OCI-LY1 (cell line): Measurements from ENCODE around the gene STK40.

ENCODE experiments used
- H2AFZ ChIP-seq: fragments of 200-600 bp; sonication (generic), shearing (Covaris generic); 2 replicates; pipeline ENCODE4 v1.6.0; 2014; ENCODE audit warnings: antibody characterized with exemption, mild to moderate bottlenecking, low read length
- H3F3A ChIP-seq: fragments of 200-600 bp; sonication (generic), shearing (Covaris generic); 2 replicates; pipeline ENCODE4 v1.6.0; 2014; ENCODE audit warnings: mild to moderate bottlenecking, antibody characterized with exemption, low read length, moderate library complexity; ENCODE audit not compliant: insufficient read depth
- H3K27ac ChIP-seq: fragments of 200-600 bp; sonication (generic); 2 replicates; pipeline ENCODE4 v1.5.1; 2014; ENCODE audit warnings: low read length, mixed run types, mild to moderate bottlenecking, low read depth; ENCODE audit not compliant: poor library complexity, severe bottlenecking
- H3K27me3 ChIP-seq: fragments of 200-600 bp; sonication (generic); 2 replicates; pipeline ENCODE4 v1.6.0; 2014; ENCODE audit warnings: antibody characterized with exemption, mild to moderate bottlenecking, low read length, moderate library complexity; ENCODE audit not compliant: insufficient read depth
- H3K36me3 ChIP-seq: fragments of 200-600 bp; sonication (generic); 2 replicates; pipeline ENCODE4 v1.6.1; 2014; ENCODE audit warnings: mild to moderate bottlenecking, antibody characterized with exemption, low read length, moderate library complexity, mixed read lengths; ENCODE audit not compliant: insufficient read depth
- H3K4me1 ChIP-seq: fragments of 200-600 bp; sonication (generic); 2 replicates; pipeline ENCODE4 v1.5.1; 2014; ENCODE audit warnings: mild to moderate bottlenecking, low read length, moderate library complexity; ENCODE audit not compliant: insufficient read depth, severe bottlenecking
- H3K4me2 ChIP-seq: fragments of 200-600 bp; sonication (generic), shearing (Covaris generic); 2 replicates; pipeline ENCODE4 v1.6.1; 2014; ENCODE audit warnings: low read length
- H3K4me3 ChIP-seq: fragments of 200-600 bp; sonication (generic); 2 replicates; pipeline ENCODE4 v1.5.1; 2014; ENCODE audit warnings: low read length, low read depth, mild to moderate bottlenecking, mixed read lengths; ENCODE audit not compliant: poor library complexity, severe bottlenecking
- H3K79me2 ChIP-seq: fragments of 200-600 bp; shearing (Covaris generic); 2 replicates; pipeline ENCODE4 v1.6.1; 2016; ENCODE audit warnings: mixed run types, low read length, mixed read lengths; ENCODE audit not compliant: insufficient read depth
- H3K9ac ChIP-seq: fragments of 200-600 bp; sonication (generic), shearing (Covaris generic); 2 replicates; pipeline ENCODE4 v1.6.1; 2014; ENCODE audit warnings: mild to moderate bottlenecking, low read length, mixed read lengths
- H3K9me2 ChIP-seq: fragments of 200-600 bp; sonication (generic), shearing (Covaris generic); 2 replicates; pipeline ENCODE4 v1.6.1; 2014; ENCODE audit warnings: low read depth, mild to moderate bottlenecking, low read length, mixed read lengths
- H3K9me3 ChIP-seq: fragments of 200-600 bp; shearing (Covaris generic); 2 replicates; pipeline ENCODE4 v1.6.1; 2014; ENCODE audit warnings: low read length, mixed read lengths
- H4K20me1 ChIP-seq: fragments of 200-600 bp; sonication (generic), shearing (Covaris generic); 2 replicates; pipeline ENCODE4 v1.6.0; 2016; ENCODE audit warnings: mild to moderate bottlenecking, low read length; ENCODE audit not compliant: insufficient read depth
- CTCF ChIP-seq: fragments of 200-600 bp; sonication (generic), shearing (Covaris generic); IDR thresholded peaks from 2 replicates; pipeline ENCODE4 v1.5.1; 2017; ENCODE audit warnings: mild to moderate bottlenecking, antibody characterized with exemption, low read length, moderate library complexity, mixed read lengths
- EZH2 ChIP-seq: fragments of 200-600 bp; sonication (generic), shearing (Covaris generic); IDR thresholded peaks from 2 replicates; pipeline ENCODE4 v1.8.0; 2017; ENCODE audit warnings: borderline replicate concordance, mixed run types, mild to moderate bottlenecking, antibody characterized with exemption, low read length, moderate library complexity, mixed read lengths

Gene STK40

GRCh38 chr1:36425791-36426190 is 40.1 kb upstream of the STK40 start:
- Histone ChIP-seq H3K9ac (no peak overlapping the region), H3K4me3 (no peak overlapping the region), H3K4me2 (no peak overlapping the region), H3F3A (no peaks in the 10 kb centered on the region), H3K4me1 (no peaks in the 10 kb centered on the region), H3K36me3 (no peaks in the 10 kb centered on the region), H3K9me2 (no peaks in the 10 kb centered on the region), H3K27ac (no peak overlapping the region), H3K79me2 (no peaks in the 10 kb centered on the region), H3K27me3 (0 out of 2 replicates have a peak, but pooled peaks cover 5% of the 10 kb centered on the region), H4K20me1 (no peaks in the 10 kb centered on the region), H3K9me3 (no peaks in the 10 kb centered on the region), H2AFZ (no peak overlapping the region)
- TF ChIP-seq EZH2, result no peak
- no peak for TF ChIP-seq CTCF

GRCh38 chr1:36421649-36422048 is 35.9 kb upstream of the STK40 start:
- Histone ChIP-seq H3K4me3 (no peak overlapping the region), H3K9me3 (no peaks in the 10 kb centered on the region), H4K20me1 (no peaks in the 10 kb centered on the region), H3K79me2 (no peaks in the 10 kb centered on the region), H3K27ac (no peak overlapping the region), H3K36me3 (no peaks in the 10 kb centered on the region), H3K4me1 (peaks cover 21% of the 10 kb centered on the region), H3K27me3 (0 out of 2 replicates have a peak, but pooled peaks cover 5% of the 10 kb centered on the region), H3F3A (no peaks in the 10 kb centered on the region), H3K4me2 (no peak overlapping the region), H3K9ac (no peak overlapping the region), H3K9me2 (no peaks in the 10 kb centered on the region), H2AFZ (no peak overlapping the region)
- no peak for TF ChIP-seq EZH2
- TF ChIP-seq CTCF, result no peak

GRCh38 chr1:36420836-36421317 is 35.2 kb upstream of the STK40 start:
- Histone ChIP-seq H3K27me3 (no peaks in the 10 kb centered on the region), H3K9me3 (no peaks in the 10 kb centered on the region), H3F3A (no peaks in the 10 kb centered on the region), H3K4me3 (no peak overlapping the region), H3K4me1 (peaks cover 21% of the 10 kb centered on the region), H3K36me3 (no peaks in the 10 kb centered on the region), H4K20me1 (no peaks in the 10 kb centered on the region), H3K79me2 (no peaks in the 10 kb centered on the region), H3K9me2 (no peaks in the 10 kb centered on the region), H3K9ac (no peak overlapping the region), H3K4me2 (no peak overlapping the region), H3K27ac (no peak overlapping the region), H2AFZ (no peak overlapping the region)
- TF ChIP-seq CTCF, result peak; percentile 94
- TF ChIP-seq EZH2, result no peak
